Tibial nerve (tissue), 4 donors: Measurements from ENCODE around the gene IL1R2.

Experiments used
- EP300 ChIP-seq, 2 donors: sonication (generic); formaldehyde crosslinking; IDR thresholded peaks; one replicate each; pipeline ENCODE4 v1.6.1; 2017; ENCODE audit warnings: antibody characterized with exemption in 2 of 2, mild to moderate bottlenecking in 1 of 2
- TF ChIP-seq, protein P1 (sequence below), 5 experiments: fragments of 200-600 bp in 3 of 5; fragments of 450-650 bp in 2 of 5; sonication (generic) in 3 of 5; IDR thresholded peaks; one replicate each; pipeline ENCODE4 v1.5.1; 2016 to 2019; ENCODE audit warnings: antibody characterized with exemption in 5 of 5, mild to moderate bottlenecking in 3 of 5, moderate library complexity in 2 of 5

DNA sequence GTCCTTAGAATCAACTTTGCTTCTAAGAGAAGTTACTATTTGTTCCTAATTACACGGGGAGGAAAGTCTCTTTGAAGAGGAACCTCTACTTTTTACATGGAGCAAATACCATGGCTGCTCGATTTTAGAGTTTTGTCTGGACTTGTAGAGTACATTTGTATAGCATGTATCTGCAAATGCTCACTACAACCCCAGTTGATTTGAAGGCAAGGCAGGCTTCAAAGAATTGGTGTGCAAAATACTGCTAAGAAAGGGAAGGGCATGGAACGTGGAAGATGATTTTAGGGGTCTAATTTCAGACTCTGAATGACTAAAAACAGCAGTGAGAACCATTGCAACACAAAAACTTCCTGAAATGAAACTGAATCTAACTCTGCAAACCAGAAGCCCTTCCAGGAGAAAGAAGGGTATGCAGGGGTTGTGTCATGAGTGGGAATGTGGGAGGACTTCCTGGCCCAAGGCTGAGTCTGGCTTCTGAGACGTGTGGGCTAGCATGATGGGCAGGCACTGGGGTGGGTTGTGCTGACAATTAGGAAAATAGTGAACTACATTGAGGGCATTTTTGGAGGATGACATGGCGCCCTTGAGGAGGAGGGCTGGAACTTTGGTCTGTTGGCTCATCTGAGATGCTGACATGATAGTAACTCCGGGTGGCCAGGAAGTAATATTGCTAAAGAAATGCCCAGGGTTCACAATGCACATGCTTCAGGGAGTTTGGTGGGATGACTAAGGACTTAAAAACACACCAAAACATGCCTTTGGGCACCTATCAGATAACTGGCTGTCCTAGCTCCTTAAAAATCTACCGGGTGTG, 18.9 kb upstream of the IL1R2 start:
- TF ChIP-seq, protein P1, sequence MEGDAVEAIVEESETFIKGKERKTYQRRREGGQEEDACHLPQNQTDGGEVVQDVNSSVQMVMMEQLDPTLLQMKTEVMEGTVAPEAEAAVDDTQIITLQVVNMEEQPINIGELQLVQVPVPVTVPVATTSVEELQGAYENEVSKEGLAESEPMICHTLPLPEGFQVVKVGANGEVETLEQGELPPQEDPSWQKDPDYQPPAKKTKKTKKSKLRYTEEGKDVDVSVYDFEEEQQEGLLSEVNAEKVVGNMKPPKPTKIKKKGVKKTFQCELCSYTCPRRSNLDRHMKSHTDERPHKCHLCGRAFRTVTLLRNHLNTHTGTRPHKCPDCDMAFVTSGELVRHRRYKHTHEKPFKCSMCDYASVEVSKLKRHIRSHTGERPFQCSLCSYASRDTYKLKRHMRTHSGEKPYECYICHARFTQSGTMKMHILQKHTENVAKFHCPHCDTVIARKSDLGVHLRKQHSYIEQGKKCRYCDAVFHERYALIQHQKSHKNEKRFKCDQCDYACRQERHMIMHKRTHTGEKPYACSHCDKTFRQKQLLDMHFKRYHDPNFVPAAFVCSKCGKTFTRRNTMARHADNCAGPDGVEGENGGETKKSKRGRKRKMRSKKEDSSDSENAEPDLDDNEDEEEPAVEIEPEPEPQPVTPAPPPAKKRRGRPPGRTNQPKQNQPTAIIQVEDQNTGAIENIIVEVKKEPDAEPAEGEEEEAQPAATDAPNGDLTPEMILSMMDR (IDR thresholded peaks at IDR 0.05) = no peak
- TF ChIP-seq EP300 (IDR thresholded peaks at IDR 0.05) = peak in 1 of 2 donors; percentile 34
